Activated T-helper 1 cell treated with Interleukin-2 at 50 U/mL for 16 hours (primary cell): Measurements from ENCODE around the gene CRABP2.

Experiments
- DNase-seq: peaks from one replicate; pipeline ENCODE4 v3.0.0-alpha.2; 2020; ENCODE audit warnings: low read depth

Gene CRABP2

DNA sequence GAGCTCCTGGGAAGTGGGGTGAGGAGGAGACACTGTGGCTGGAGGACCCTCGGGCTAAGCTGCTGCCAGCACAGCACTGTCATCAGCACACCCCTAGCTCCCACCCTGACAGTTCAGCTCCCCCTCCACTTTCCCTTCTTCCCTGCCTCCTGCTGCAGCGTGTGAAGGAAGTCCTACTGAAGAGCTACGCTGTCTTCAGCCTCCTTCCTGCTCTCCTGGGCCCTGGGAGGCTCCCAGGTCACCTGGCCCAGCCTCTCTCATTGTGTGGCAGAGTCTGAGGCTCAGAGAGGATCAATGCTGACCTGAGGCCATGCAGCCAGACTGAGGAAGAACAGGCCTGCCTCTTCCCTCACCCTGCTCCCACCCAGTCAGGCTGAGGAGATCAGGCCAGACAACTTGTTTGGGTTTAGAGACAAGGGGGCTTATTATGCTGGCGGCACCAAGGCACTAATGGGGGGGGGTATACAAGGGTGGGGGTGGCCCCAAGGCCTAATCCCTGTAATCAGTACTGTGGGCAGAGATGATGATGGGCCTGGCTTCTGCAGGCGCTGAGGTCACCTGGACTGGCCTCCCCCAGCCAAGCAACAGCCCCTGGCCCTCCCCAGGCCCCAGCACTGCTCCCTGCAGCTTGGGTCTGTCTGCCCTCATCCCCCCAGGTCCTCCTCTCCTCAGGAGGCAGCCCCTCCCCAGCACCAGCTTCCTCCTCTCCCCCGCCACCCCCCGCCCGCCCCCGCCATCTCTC, 37.2 kb downstream of the CRABP2 start:
- DNase-seq, result no peak

DNA sequence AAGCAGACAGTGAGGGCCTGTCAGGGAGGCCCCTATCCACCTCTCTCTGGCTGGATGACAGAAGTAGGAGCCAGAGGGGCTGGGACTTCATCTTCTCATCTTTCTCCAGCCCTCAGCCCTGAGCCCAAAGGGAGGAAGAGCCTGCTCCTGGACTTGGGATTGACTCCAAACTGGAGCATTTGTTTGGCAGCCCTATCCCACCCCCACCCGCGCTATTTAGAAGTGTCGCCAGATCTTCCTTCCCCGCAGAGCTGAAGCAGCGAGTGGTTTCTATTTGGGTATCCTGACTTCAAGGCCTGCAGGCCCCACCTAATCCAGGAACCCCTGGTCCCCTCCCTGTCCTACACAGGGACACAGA, 37.8 kb downstream of the CRABP2 start:
- no peak for DNase-seq

- no peak for DNase-seq
These were observed 38.3 kb downstream of the CRABP2 start for GRCh38 chr1:156666862-156667609.

- DNase-seq, result no peak
These were observed 39.8 kb downstream of the CRABP2 start for GRCh38 chr1:156665539-156665938.

GRCh38 chr1:156664767-156665411, 40.5 kb downstream of the CRABP2 start:
- no peak for DNase-seq

- no peak for DNase-seq
These were observed 41.2 kb downstream of the CRABP2 start for GRCh38 chr1:156664046-156664766.

GRCh38 chr1:156663178-156663577, 42.2 kb downstream of the CRABP2 start:
- no peak for DNase-seq

- no peak for DNase-seq
These were observed 42.7 kb downstream of the CRABP2 start for GRCh38 chr1:156662800-156663055.

- DNase-seq, result no peak
These were observed 43.2 kb downstream of the CRABP2 start for GRCh38 chr1:156662005-156662799.

DNA sequence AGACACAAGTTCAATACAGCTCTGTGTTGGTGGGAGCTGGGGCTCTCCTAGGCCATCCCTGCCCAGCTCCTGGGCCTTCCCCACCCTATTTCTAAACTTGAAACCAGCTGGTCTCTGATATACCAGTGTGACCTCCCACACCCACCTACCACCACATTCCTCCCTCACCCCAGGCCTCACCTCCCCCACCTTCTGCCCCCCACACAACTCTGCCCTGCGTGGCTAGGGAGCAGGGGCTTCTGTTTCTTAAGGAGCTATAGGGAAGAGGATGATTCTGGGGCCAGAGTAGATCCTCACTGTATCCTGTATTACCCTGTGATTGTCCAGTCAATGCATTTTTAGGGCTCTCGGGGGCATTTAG, 44.7 kb downstream of the CRABP2 start:
- no peak for DNase-seq

GRCh38 chr1:156659988-156660751, 45.2 kb downstream of the CRABP2 start:
- peak; percentile 83 for DNase-seq

DNA sequence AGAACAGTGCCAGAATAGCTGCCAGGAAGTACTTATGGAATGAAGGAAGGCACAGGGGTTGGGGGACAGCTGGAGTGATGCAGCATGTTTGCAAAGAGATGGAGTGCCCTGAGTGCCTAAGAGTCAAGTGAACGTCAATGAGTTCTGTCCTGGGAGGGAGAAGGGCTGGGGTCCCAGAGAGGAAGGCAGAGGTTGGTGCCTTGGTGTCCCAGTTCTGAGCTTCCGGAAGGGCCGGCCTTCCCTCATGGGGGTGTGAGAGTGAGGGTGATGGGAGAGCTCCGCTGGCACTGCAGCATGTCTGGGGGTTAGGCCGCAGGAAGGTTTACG, 45.8 kb downstream of the CRABP2 start:
- DNase-seq, result no peak

- DNase-seq, result no peak
These were observed 46.3 kb downstream of the CRABP2 start for GRCh38 chr1:156658945-156659574.

GRCh38 chr1:156658496-156658895, 46.9 kb downstream of the CRABP2 start:
- DNase-seq, result no peak

DNA sequence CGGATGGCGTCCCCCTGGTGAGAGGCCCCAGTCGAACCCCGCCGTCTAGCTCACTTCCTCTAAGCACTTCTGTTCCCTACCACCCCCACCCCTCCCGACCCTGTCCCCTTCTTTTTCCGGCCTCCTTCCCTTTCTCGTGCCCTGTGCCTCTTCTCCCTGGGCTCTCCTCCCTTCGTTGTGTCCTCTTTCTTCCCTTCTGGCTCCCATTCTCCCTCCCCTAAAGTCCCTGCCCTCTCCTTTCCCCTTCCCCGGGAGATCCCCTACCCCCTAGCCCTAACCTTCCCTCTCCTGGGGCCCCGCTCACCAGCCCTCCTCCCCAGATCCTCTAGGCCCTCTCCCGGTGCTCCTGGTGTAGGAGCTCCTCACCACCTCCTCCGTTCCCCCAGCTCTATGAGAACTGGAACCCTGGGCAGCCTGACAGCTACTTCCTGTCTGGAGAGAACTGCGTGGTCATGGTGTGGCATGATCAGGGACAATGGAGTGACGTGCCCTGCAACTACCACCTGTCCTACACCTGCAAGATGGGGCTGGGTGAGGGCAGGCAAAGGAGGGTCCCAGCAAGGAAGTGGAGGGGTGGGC, 47.6 kb downstream of the CRABP2 start:
- no peak for DNase-seq

GRCh38 chr1:156656806-156657740, 48.3 kb downstream of the CRABP2 start:
- DNase-seq, result peak; percentile 61

DNA sequence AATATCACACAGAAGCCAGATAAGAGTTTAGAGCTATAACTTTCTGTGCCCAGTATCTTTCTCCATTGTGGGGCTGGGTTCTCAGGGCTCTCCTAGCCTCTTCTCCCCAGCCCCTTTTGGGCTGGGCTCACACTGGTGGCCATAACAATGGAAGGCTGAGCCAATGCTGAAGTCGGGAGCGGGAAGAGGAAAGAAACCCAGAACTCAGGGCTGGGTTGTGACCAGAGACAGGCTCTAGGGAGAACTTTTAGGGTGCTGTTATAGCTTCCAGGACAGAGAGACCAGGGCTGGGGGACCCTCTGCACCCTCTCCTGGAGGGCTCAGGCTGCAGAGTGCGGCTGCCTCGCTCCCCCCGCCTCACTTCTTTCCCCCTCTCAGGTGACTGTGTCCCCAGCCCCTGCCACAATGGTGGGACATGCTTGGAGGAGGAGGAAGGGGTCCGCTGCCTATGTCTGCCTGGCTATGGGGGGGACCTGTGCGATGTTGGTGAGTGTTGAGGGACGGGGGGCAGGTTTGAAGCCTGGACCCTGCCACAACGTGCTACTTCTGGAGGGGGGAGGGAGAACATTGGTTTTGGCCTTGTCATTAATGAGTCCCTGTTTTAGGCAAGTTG, 49.4 kb downstream of the CRABP2 start:
- DNase-seq, result no peak

DNA sequence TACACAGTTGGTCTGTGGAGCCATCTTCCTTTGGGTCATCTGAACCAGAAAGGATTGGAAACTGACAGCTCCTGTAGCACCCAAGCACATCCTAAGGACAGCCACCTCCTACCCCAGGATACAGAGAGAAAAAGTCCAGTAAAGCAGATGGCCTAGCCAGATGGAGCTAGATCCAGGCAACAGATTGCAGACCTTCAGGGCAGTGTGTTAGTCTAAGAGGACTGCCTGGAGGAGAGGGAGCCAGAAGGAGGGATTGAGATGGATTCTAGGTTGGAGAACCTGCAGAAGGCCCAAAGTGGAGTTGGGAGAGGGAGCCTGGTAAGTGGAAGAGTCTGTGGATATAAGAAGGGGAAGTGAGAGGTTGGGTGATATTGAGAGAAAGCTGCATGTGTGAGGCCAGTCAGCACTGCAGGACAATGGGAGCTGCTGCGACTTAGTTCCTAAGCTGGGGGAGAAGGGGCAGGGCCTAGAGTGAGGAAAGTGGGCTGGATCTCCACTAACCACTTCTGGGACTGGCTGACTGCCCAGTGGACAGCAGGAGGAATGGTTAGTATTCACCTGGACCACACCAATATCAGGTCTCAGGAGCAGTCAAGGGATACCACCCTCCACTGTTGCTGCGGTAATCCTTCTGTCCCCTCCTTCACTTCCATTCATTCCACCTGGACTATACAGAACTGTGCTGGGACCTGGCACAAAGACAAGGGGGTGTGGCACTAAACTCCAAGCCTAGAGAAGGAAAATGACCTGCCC, 50.1 kb downstream of the CRABP2 start:
- DNase-seq, result no peak
